Kasumi-1 (cell line): ENCODE measurements around the gene RFX8.
A peak's percentile ranks its signal among the peaks of the same experiment; 100 is the strongest.
"Not testable (repeated sequence)": the region's sequence is repeated elsewhere in the genome, so short reads cannot be mapped to it uniquely, and the experiment has no call there.

Experiments
- DNase-seq, 2 experiments: peaks; one replicate each; lab custom pipeline; 2025; lab: John Stamatoyannopoulos, UW

Gene RFX8

GRCh38 chr2:101486258-101486701 lies 11.4 kb upstream of the RFX8 start:
- DNase-seq = no peak

GRCh38 chr2:101485856-101486255 lies 10.9 kb upstream of the RFX8 start:
- no peak for DNase-seq

GRCh38 chr2:101480764-101481163 lies 5.9 kb upstream of the RFX8 start:
- DNase-seq = no peak

GRCh38 chr2:101479810-101480209 lies 4.9 kb upstream of the RFX8 start:
- DNase-seq = no peak

- no peak for DNase-seq
Measured at GRCh38 chr2:101479328-101479727, 4.4 kb upstream of the RFX8 start.

- DNase-seq = no peak
Measured at GRCh38 chr2:101478181-101479001, 3.5 kb upstream of the RFX8 start.

- no peak for DNase-seq
Measured at GRCh38 chr2:101477556-101477955, 2.6 kb upstream of the RFX8 start.

GRCh38 chr2:101476605-101477208 lies 1.8 kb upstream of the RFX8 start:
- DNase-seq = no peak

- DNase-seq = peak in 1 of 2 experiments; percentile 9
Measured at GRCh38 chr2:101473911-101474701, 806 bp downstream of the RFX8 start.

GRCh38 chr2:101473591-101473910 lies 1.4 kb downstream of the RFX8 start:
- no peak for DNase-seq

- no peak for DNase-seq
Measured at GRCh38 chr2:101469863-101470262, 5.0 kb downstream of the RFX8 start.

GRCh38 chr2:101467306-101467705 lies 7.6 kb downstream of the RFX8 start:
- no peak for DNase-seq

GRCh38 chr2:101466426-101466825 lies 8.5 kb downstream of the RFX8 start:
- DNase-seq = peak; percentile 63 to 76

GRCh38 chr2:101464841-101465240 lies 10.1 kb downstream of the RFX8 start:
- no peak for DNase-seq

GRCh38 chr2:101463911-101464641 lies 10.8 kb downstream of the RFX8 start:
- DNase-seq = peak; percentile 54 to 64

- no peak for DNase-seq
Measured at GRCh38 chr2:101463421-101463820, 11.5 kb downstream of the RFX8 start.

- peak in 1 of 2 experiments; percentile 33 for DNase-seq
Measured at GRCh38 chr2:101461381-101461780, 13.5 kb downstream of the RFX8 start.

- DNase-seq = not testable (repeated sequence)
Measured at GRCh38 chr2:101454408-101454807, 20.5 kb downstream of the RFX8 start.

GRCh38 chr2:101450965-101451364 lies 23.9 kb downstream of the RFX8 start:
- DNase-seq = no peak

GRCh38 chr2:101446869-101447268 lies 28.0 kb downstream of the RFX8 start:
- DNase-seq = peak; percentile 85 to 86

GRCh38 chr2:101442667-101443061 lies 32.2 kb downstream of the RFX8 start:
- DNase-seq = no peak

- no peak for DNase-seq
Measured at GRCh38 chr2:101442042-101442666, 32.8 kb downstream of the RFX8 start.
